ENCODE results near the gene DAB2IP. TPM values are rescaled to one million over a fixed set of nuclear protein-coding genes. Genes with fewer than 3 reads are reported as not detected.

Gene DAB2IP
- polyA plus RNA-seq, 4 donors, result 13.8 to 39.0 (median 28.3) TPM

DNA sequence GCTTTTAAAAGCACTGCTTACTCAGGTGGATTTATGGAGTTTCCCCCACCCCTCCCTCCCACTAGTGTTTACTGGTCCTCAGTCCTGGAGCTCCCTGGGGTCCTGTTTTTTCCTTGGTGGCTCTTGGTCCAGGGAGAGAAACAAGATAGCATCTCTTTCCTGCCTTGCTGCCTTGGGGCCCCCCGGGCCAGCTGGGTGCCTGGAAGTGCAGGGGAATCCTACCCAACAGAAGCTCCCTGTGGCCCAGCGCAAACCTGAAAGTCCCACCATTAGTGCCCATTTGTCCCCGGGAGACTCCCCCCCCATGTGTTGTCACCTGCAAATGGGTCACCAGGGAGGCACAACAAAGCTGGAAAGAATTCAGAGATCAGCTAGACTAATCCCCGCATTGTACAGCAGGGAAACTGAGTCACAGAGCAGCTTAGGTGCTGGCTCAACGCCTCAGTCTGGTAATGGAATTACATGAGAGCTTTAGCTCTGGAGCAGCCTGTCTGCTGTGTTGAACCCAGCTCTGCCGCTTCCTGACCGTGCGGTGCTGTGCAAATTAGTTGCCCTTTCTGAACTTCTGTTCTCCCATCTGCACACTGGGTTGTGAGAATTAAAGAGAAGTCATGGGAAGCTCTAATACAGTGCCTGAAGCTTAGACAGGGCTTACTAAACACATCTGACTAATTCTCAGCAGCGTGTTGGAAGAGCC, 38.2 kb downstream of the DAB2IP start:
- Histone ChIP-seq H3K9me3 (ENCODE audit: control insufficient read depth in 2 of 2, insufficient read depth in 1 of 2, low read depth in 1 of 2, low read length in 1 of 2) (no peaks in the 10 kb centered on the region), H3K36me3 (ENCODE audit: control insufficient read depth in 3 of 3, insufficient read depth in 2 of 3, low read depth in 1 of 3, low read length in 3 of 3) (peaks cover 0 to 52% (median 0%) of the 10 kb centered on the region in 3 donors), H3K4me1 (ENCODE audit: control insufficient read depth in 3 of 3, insufficient read depth in 2 of 3, low read depth in 1 of 3, low read length in 2 of 3) (peaks cover 0 to 2% (median 0%) of the 10 kb centered on the region in 3 donors), H3K27ac (ENCODE audit: low read depth in 1 of 3, low read length in 2 of 3) (no peak overlapping the region), H3K4me3 (ENCODE audit: low read depth in 1 of 3, low read length in 3 of 3) (no peak overlapping the region), H3K27me3 (ENCODE audit: control insufficient read depth in 3 of 3, insufficient read depth in 3 of 3, low read length in 3 of 3) (no peaks in the 10 kb centered on the region)
- WGBS, 3 donors, result 85 to 91% (median 89%) methylated on average over 9 of the region's 9 CpGs
- DNase-seq, result no peak
- no peak for FAIRE-seq

DNA sequence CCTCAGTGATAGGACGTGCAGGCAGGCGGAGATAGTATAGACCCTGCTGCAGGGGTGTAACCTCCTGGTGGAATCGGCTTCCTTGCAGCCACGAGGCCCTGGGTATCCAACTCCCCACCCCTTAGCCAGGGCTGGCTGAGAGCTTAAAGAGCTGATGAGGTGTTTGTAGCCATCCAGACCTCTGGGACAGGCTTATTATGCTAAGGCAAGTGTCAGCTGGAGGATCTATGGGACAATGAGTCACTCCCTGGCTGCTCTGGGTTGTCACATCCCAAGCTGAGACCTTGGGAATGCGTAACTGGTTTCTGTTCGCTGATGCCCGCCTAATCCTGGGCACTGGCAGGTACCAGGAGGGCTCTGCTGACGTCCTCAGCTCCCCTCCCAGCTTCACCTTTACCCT, 38.9 kb downstream of the DAB2IP start:
- DNase-seq (no peak), FAIRE-seq (no peak)
- no peak overlapping the region for H3K27ac ChIP-seq (ENCODE audit: low read depth in 1 of 3, low read length in 2 of 3)
- peaks cover 0 to 50% (median 0%) of the 10 kb centered on the region in 3 donors for H3K36me3 ChIP-seq (ENCODE audit: control insufficient read depth in 3 of 3, insufficient read depth in 2 of 3, low read depth in 1 of 3, low read length in 3 of 3)
- H3K9me3 ChIP-seq (ENCODE audit: control insufficient read depth in 2 of 2, insufficient read depth in 1 of 2, low read depth in 1 of 2, low read length in 1 of 2), result no peaks in the 10 kb centered on the region
- H3K4me3 ChIP-seq (ENCODE audit: low read depth in 1 of 3, low read length in 3 of 3), result no peak overlapping the region
- WGBS, 3 donors, result 87 to 90% (median 88%) methylated on average over 8 of the region's 8 CpGs
- H3K27me3 ChIP-seq (ENCODE audit: control insufficient read depth in 3 of 3, insufficient read depth in 3 of 3, low read length in 3 of 3), result no peaks in the 10 kb centered on the region
- peaks cover 0 to 2% (median 0%) of the 10 kb centered on the region in 3 donors for H3K4me1 ChIP-seq (ENCODE audit: control insufficient read depth in 3 of 3, insufficient read depth in 2 of 3, low read depth in 1 of 3, low read length in 2 of 3)

DNA sequence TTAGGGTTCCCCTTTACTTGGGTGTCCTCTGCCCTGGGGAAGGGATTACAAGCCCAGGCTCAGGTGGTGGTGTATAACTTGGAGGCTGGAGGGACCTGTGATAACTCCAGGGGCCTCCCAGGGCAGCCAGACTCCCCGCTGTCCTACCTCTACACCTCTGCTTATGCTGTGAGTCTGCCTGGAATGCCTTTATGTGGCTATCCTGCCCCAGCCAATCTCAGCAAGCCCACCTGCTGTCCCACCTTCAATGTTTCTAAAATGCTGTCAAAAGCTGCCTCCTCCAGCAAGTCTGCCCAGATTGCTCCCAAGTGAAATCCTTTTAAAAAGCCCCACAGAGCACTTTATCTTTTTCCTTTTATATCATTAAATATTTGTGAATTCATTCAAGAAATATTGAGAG, 39.3 kb downstream of the DAB2IP start:
- Histone ChIP-seq H3K27ac (ENCODE audit: low read depth in 1 of 3, low read length in 2 of 3) (no peak overlapping the region), H3K27me3 (ENCODE audit: control insufficient read depth in 3 of 3, insufficient read depth in 3 of 3, low read length in 3 of 3) (no peaks in the 10 kb centered on the region), H3K4me3 (ENCODE audit: low read depth in 1 of 3, low read length in 3 of 3) (no peak overlapping the region), H3K36me3 (ENCODE audit: control insufficient read depth in 3 of 3, insufficient read depth in 2 of 3, low read depth in 1 of 3, low read length in 3 of 3) (peaks cover 0 to 47% (median 0%) of the 10 kb centered on the region in 3 donors), H3K4me1 (ENCODE audit: control insufficient read depth in 3 of 3, insufficient read depth in 2 of 3, low read depth in 1 of 3, low read length in 2 of 3) (peaks cover 0 to 2% (median 0%) of the 10 kb centered on the region in 3 donors), H3K9me3 (ENCODE audit: control insufficient read depth in 2 of 2, insufficient read depth in 1 of 2, low read depth in 1 of 2, low read length in 1 of 2) (no peaks in the 10 kb centered on the region)
- WGBS, 3 donors, result 92 to 100% (median 94%) methylated on average over 1 of the region's 1 CpG
- no peak for FAIRE-seq
- DNase-seq, result no peak

DNA sequence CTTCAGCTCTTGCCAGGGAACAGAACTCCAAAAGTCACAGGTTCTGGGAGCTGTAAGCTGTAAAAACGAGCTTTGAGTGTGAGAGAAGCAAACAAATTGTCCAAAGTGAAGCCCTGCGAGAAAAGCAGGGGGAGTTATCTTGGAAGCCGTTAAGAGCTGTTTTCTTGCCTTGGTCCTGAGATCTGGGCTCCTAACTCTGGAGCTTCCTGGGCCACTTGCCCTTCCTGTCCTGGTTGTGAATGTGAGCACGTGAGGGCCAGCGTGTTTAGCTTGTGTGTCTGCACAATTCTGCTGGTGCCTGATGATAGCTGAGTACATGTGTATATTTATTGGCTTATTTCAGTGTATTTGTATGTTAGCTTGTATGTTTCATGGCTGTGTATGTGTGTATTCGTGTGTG, 40.5 kb downstream of the DAB2IP start:
- no peaks in the 10 kb centered on the region for H3K9me3 ChIP-seq (ENCODE audit: control insufficient read depth in 2 of 2, insufficient read depth in 1 of 2, low read depth in 1 of 2, low read length in 1 of 2)
- H3K27me3 ChIP-seq (ENCODE audit: control insufficient read depth in 3 of 3, insufficient read depth in 3 of 3, low read length in 3 of 3), result no peaks in the 10 kb centered on the region
- H3K4me3 ChIP-seq (ENCODE audit: low read depth in 1 of 3, low read length in 3 of 3), result no peak overlapping the region
- DNase-seq, result no peak
- WGBS, 3 donors, result 56 to 65% (median 60%) methylated on average over 6 of the region's 6 CpGs
- no peak for FAIRE-seq
- peaks cover 0 to 48% (median 0%) of the 10 kb centered on the region in 3 donors for H3K36me3 ChIP-seq (ENCODE audit: control insufficient read depth in 3 of 3, insufficient read depth in 2 of 3, low read depth in 1 of 3, low read length in 3 of 3)
- peaks cover 0 to 2% (median 0%) of the 10 kb centered on the region in 3 donors for H3K4me1 ChIP-seq (ENCODE audit: control insufficient read depth in 3 of 3, insufficient read depth in 2 of 3, low read depth in 1 of 3, low read length in 2 of 3)
- no peak overlapping the region for H3K27ac ChIP-seq (ENCODE audit: low read depth in 1 of 3, low read length in 2 of 3)

DNA sequence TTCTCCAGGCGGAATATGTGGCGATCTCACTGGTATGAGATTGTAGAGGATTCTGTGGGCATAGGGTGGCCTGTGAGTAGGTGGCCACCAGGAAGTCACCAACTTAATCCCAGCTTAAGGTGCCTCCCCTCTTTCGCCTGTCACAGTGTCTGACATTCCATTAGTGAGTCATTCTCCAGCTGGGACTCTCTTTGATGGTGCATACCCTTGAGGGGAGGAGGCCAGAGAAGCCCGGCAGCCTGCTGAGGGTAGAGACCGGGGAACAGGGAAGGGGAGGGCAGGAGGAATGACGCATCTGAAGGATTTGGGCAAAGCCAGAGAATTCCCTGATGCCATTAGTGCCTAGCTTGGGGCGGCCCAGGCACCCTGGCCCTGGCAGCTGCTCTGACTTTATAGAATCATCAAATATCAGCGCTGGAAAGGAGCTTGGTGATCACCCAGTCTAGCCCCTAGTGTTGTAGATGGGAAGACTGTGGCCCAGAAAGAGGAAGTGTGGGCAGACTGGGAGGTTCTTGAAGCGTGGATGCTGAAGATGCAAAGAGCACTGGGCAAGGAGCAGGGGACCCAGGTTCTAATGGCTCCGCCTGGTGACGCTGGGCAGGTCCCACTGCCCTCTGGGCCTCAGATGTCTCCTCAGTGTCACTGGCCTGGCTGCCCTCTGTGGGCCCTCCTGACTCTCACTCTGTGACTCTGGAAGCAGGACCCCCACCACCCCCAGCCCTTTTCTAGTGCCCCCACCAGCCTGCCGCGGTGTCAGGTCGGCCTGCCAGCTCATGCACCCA, 41.4 kb downstream of the DAB2IP start:
- peak overlapping the region in 1 of 3 donors; percentile 30 for H3K27ac ChIP-seq (ENCODE audit: low read depth in 1 of 3, low read length in 2 of 3)

DNA sequence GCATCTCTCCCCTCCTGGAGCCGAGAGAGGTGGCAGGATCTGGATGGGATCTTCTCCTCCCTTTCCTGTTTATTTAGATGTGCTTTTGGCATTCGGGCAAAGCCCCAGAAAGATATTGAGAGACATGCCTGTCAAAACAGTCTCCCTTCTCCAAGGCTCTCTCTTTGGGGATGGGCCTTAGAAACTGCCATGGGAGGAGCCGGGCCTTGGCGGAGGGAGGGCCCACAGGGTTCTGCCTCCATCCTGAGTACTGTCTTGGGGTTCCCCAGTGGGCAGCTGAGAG, 41.9 kb downstream of the DAB2IP start:
- Histone ChIP-seq H3K4me1 (ENCODE audit: control insufficient read depth in 3 of 3, insufficient read depth in 2 of 3, low read depth in 1 of 3, low read length in 2 of 3) (peaks cover 0 to under 1% (median 0%) of the 10 kb centered on the region in 3 donors), H3K27ac (ENCODE audit: low read depth in 1 of 3, low read length in 2 of 3) (no peak overlapping the region), H3K9me3 (ENCODE audit: control insufficient read depth in 2 of 2, insufficient read depth in 1 of 2, low read depth in 1 of 2, low read length in 1 of 2) (no peaks in the 10 kb centered on the region), H3K4me3 (ENCODE audit: low read depth in 1 of 3, low read length in 3 of 3) (no peak overlapping the region), H3K27me3 (ENCODE audit: control insufficient read depth in 3 of 3, insufficient read depth in 3 of 3, low read length in 3 of 3) (no peaks in the 10 kb centered on the region), H3K36me3 (ENCODE audit: control insufficient read depth in 3 of 3, insufficient read depth in 2 of 3, low read depth in 1 of 3, low read length in 3 of 3) (peaks cover 0 to 40% (median 0%) of the 10 kb centered on the region in 3 donors)
- 85 to 96% (median 85%) methylated on average over 4 of the region's 4 CpGs for WGBS, 3 donors
- DNase-seq (no peak), FAIRE-seq (no peak)

More for the DNA sequence above, 41.4 kb downstream of the DAB2IP start:
- DNase-seq, result peak in 1 of 2 donors; percentile 39
- Histone ChIP-seq H3K9me3 (ENCODE audit: control insufficient read depth in 2 of 2, insufficient read depth in 1 of 2, low read depth in 1 of 2, low read length in 1 of 2) (no peaks in the 10 kb centered on the region), H3K4me3 (ENCODE audit: low read depth in 1 of 3, low read length in 3 of 3) (no peak overlapping the region), H3K36me3 (ENCODE audit: control insufficient read depth in 3 of 3, insufficient read depth in 2 of 3, low read depth in 1 of 3, low read length in 3 of 3) (peaks cover 0 to 45% (median 0%) of the 10 kb centered on the region in 3 donors), H3K4me1 (ENCODE audit: control insufficient read depth in 3 of 3, insufficient read depth in 2 of 3, low read depth in 1 of 3, low read length in 2 of 3) (no peaks in the 10 kb centered on the region), H3K27me3 (ENCODE audit: control insufficient read depth in 3 of 3, insufficient read depth in 3 of 3, low read length in 3 of 3) (no peaks in the 10 kb centered on the region)
- FAIRE-seq, result no peak
- WGBS, 3 donors, result 79 to 83% (median 80%) methylated on average over 14 of the region's 14 CpGs

DNA sequence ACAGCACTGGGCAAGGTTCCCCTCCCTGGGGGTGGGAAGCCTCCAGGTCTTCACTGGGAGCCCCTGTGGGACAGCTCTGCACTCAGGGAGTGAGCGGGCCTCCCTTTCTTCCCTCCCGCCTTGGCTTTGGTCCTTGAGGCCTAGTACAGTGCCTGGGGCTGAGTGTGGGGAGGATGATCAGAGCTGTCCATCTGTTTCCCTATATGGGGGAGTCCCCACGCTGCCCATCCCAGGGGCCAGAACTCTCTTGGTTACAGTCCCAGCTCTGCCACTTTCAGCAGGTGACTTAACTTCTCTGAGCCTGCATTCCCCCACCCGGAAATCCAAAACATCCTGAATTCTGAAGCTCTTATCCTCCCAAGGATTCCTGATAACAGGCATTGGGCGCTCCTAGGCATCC, 42.6 kb downstream of the DAB2IP start:
- Histone ChIP-seq H3K9me3 (ENCODE audit: control insufficient read depth in 2 of 2, insufficient read depth in 1 of 2, low read depth in 1 of 2, low read length in 1 of 2) (no peaks in the 10 kb centered on the region), H3K4me1 (ENCODE audit: control insufficient read depth in 3 of 3, insufficient read depth in 2 of 3, low read depth in 1 of 3, low read length in 2 of 3) (peaks cover 0 to 3% (median 2%) of the 10 kb centered on the region in 3 donors), H3K27me3 (ENCODE audit: control insufficient read depth in 3 of 3, insufficient read depth in 3 of 3, low read length in 3 of 3) (no peaks in the 10 kb centered on the region), H3K4me3 (ENCODE audit: low read depth in 1 of 3, low read length in 3 of 3) (no peak overlapping the region), H3K36me3 (ENCODE audit: control insufficient read depth in 3 of 3, insufficient read depth in 2 of 3, low read depth in 1 of 3, low read length in 3 of 3) (peaks cover 0 to 35% (median 0%) of the 10 kb centered on the region in 3 donors), H3K27ac (ENCODE audit: low read depth in 1 of 3, low read length in 2 of 3) (no peak overlapping the region)
- 92 to 97% (median 94%) methylated on average over 5 of the region's 5 CpGs for WGBS, 3 donors
- FAIRE-seq (no peak), DNase-seq (no peak)

DNA sequence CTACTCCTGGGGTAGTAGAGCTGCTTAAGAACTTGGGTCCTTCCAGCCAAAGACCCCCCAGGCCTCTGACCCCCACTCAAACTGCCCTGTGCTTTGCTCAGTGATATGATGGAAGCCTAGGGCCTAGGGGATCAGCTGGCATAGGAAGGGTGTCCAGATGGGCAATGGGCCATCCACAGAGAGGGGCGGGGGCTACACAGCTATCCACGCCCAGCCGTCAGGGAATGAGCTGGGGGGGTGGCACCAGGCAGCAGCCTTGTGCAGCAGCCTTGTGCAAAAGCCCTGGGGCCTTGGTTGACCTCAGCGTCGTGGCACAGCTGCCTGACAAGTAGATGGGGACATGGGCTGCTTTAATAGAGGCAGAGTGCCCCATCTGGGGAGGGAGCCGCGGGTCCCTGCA, 43.2 kb downstream of the DAB2IP start:
- 79 to 86% (median 83%) methylated on average over 7 of the region's 7 CpGs for WGBS, 3 donors
- Histone ChIP-seq H3K36me3 (ENCODE audit: control insufficient read depth in 3 of 3, insufficient read depth in 2 of 3, low read depth in 1 of 3, low read length in 3 of 3) (peaks cover 0 to 35% (median 0%) of the 10 kb centered on the region in 3 donors), H3K4me1 (ENCODE audit: control insufficient read depth in 3 of 3, insufficient read depth in 2 of 3, low read depth in 1 of 3, low read length in 2 of 3) (peaks cover 0 to 4% (median 2%) of the 10 kb centered on the region in 3 donors), H3K27me3 (ENCODE audit: control insufficient read depth in 3 of 3, insufficient read depth in 3 of 3, low read length in 3 of 3) (peaks cover 0 to under 1% (median 0%) of the 10 kb centered on the region in 3 donors), H3K4me3 (ENCODE audit: low read depth in 1 of 3, low read length in 3 of 3) (no peak overlapping the region), H3K27ac (ENCODE audit: low read depth in 1 of 3, low read length in 2 of 3) (no peak overlapping the region), H3K9me3 (ENCODE audit: control insufficient read depth in 2 of 2, insufficient read depth in 1 of 2, low read depth in 1 of 2, low read length in 1 of 2) (no peaks in the 10 kb centered on the region)
- DNase-seq (no peak), FAIRE-seq (no peak)
